ENCODE measurements around the gene LRRC75B. TPM values are rescaled to one million over a fixed set of nuclear protein-coding genes. Genes with fewer than 3 reads are reported as not detected.

Gene LRRC75B
- polyA plus RNA-seq, 1 donor from 2014 or later: 12.2 TPM

GRCh38 chr22:24584871-24585411 lies 7.9 kb downstream of the LRRC75B start:
- TF ChIP-seq TAF1 (IDR thresholded peaks at IDR 0.05; ENCODE audit: low read depth) (no peak), SMC3 (conservative IDR thresholded peaks at IDR 0.05; ENCODE audit: poor library complexity) (no peak), EP300 (conservative IDR thresholded peaks at IDR 0.05; ENCODE audit: poor library complexity, severe bottlenecking) (no peak), RAD21 (conservative IDR thresholded peaks at IDR 0.05) (no peak), EZH2 (IDR thresholded peaks at IDR 0.05; ENCODE audit: borderline replicate concordance, insufficient read depth, low read length, poor library complexity, severe bottlenecking) (no peak)
- Histone ChIP-seq H2AFZ (ENCODE audit: low read depth, low read length) (no peak overlapping the region), H3K36me3 (ENCODE audit: insufficient read depth, low read length) (no peaks in the 10 kb centered on the region), H3K9ac (ENCODE audit: low read length) (no peak overlapping the region), H3K9me2 (ENCODE audit: insufficient read depth, low read length) (no peaks in the 10 kb centered on the region), H3K27me3 (ENCODE audit: insufficient read depth, low read depth, low read length) (no peaks in the 10 kb centered on the region), H3K9me3 (ENCODE audit: low read length) (no peaks in the 10 kb centered on the region), H4K20me1 (ENCODE audit: insufficient read depth) (no peaks in the 10 kb centered on the region), H3K27ac (ENCODE audit: low read length) (no peak overlapping the region), H3K79me2 (replicated peaks; ENCODE audit: insufficient read depth, low read length) (no peaks in the 10 kb centered on the region), H3K4me3 (ENCODE audit: low read length) (no peak overlapping the region), H3K4me2 (ENCODE audit: low read length) (no peak overlapping the region), H3F3A (ENCODE audit: insufficient read depth, low read length, poor library complexity, severe bottlenecking) (no peaks in the 10 kb centered on the region)

DNA sequence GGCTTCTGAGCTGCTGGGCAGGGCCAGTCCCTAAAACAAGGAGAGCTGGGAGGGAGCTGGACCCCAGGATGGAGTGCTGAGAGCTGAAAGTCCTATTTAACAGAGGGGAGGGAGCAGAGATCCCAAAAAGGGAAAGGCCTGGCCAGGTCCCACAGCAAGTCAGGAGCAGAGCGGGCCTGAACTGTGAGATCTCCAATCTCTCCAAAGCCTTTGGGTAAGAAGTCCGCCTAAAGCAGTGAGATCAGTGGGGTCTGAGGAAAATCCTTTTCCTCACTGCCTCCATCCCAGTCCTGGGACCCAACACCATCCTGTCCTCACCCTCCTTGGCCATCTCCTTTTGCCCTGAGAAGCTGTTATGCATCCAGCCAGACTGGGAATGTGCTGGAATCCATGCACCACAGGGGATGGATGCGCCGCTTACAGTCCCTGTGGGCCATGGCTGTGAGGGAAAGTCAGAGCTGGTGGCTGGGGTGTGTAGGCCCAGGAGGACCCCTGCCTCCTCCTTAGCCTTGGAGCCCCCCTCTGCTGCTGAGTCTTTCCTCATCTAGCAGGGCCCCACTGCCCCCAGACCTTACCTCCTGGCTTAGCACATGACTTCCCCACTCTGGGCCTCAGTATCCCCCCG lies 8.6 kb downstream of the LRRC75B start:
- no peak overlapping the region for H3K27ac ChIP-seq (ENCODE audit: low read length)
- no peaks in the 10 kb centered on the region for H3K36me3 ChIP-seq (ENCODE audit: insufficient read depth, low read length)
- H4K20me1 ChIP-seq (ENCODE audit: insufficient read depth): no peaks in the 10 kb centered on the region
- no peaks in the 10 kb centered on the region for H3F3A ChIP-seq (ENCODE audit: insufficient read depth, low read length, poor library complexity, severe bottlenecking)
- no peak overlapping the region for H3K9ac ChIP-seq (ENCODE audit: low read length)
- H3K4me2 ChIP-seq (ENCODE audit: low read length): no peak overlapping the region
- H3K27me3 ChIP-seq (ENCODE audit: insufficient read depth, low read depth, low read length): no peaks in the 10 kb centered on the region
- H2AFZ ChIP-seq (ENCODE audit: low read depth, low read length): no peak overlapping the region
- no peaks in the 10 kb centered on the region for H3K79me2 ChIP-seq (replicated peaks; ENCODE audit: insufficient read depth, low read length)
- H3K9me2 ChIP-seq (ENCODE audit: insufficient read depth, low read length): no peaks in the 10 kb centered on the region
- H3K9me3 ChIP-seq (ENCODE audit: low read length): no peaks in the 10 kb centered on the region
- TF ChIP-seq TAF1 (IDR thresholded peaks at IDR 0.05; ENCODE audit: low read depth) (no peak), RAD21 (conservative IDR thresholded peaks at IDR 0.05) (no peak), EZH2 (IDR thresholded peaks at IDR 0.05; ENCODE audit: borderline replicate concordance, insufficient read depth, low read length, poor library complexity, severe bottlenecking) (no peak), MXI1 (conservative IDR thresholded peaks at IDR 0.05; ENCODE audit: poor library complexity, severe bottlenecking) (no peak), EP300 (conservative IDR thresholded peaks at IDR 0.05; ENCODE audit: poor library complexity, severe bottlenecking) (no peak), SMC3 (conservative IDR thresholded peaks at IDR 0.05; ENCODE audit: poor library complexity) (no peak), POLR2AphosphoS5 (IDR thresholded peaks at IDR 0.05) (no peak), REST (IDR thresholded peaks at IDR 0.05; ENCODE audit: borderline replicate concordance) (no peak)
- TF ChIP-seq, protein P1, sequence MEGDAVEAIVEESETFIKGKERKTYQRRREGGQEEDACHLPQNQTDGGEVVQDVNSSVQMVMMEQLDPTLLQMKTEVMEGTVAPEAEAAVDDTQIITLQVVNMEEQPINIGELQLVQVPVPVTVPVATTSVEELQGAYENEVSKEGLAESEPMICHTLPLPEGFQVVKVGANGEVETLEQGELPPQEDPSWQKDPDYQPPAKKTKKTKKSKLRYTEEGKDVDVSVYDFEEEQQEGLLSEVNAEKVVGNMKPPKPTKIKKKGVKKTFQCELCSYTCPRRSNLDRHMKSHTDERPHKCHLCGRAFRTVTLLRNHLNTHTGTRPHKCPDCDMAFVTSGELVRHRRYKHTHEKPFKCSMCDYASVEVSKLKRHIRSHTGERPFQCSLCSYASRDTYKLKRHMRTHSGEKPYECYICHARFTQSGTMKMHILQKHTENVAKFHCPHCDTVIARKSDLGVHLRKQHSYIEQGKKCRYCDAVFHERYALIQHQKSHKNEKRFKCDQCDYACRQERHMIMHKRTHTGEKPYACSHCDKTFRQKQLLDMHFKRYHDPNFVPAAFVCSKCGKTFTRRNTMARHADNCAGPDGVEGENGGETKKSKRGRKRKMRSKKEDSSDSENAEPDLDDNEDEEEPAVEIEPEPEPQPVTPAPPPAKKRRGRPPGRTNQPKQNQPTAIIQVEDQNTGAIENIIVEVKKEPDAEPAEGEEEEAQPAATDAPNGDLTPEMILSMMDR (IDR thresholded peaks at IDR 0.05; ENCODE audit: poor library complexity, severe bottlenecking): no peak
- no peak overlapping the region for H3K4me3 ChIP-seq (ENCODE audit: low read length)

Data from neural cell (in vitro differentiated cells).